CD4-positive, alpha-beta memory T cell (primary cell): Measurements from ENCODE around the gene GDF10. TPM values are rescaled to one million over a fixed set of nuclear protein-coding genes. Genes with fewer than 3 reads are reported as not detected.
A peak's percentile ranks its signal among the peaks of the same experiment; 100 is the strongest.

Source experiments
- CTCF ChIA-PET: fragments of 350-600 bp; sonication (Branson Sonifier 250); formaldehyde crosslinking; loops from one replicate; lab custom pipeline; 2021; ENCODE audit warnings: inconsistent platforms; ENCODE audit not compliant: partially characterized antibody; lab: Charles Lee
- POLR2A ChIA-PET: fragments of 350-600 bp; sonication (Branson Sonifier 250); formaldehyde crosslinking; loops from one replicate; lab custom pipeline; 2021; ENCODE audit not compliant: partially characterized antibody; lab: Charles Lee
- DNase-seq, 5 donors: peaks; one replicate each; pipeline versions ENCODE4 v3.0.0 to v3.0.0-alpha.2; 2020 to 2022; ENCODE audit warnings: mixed read lengths in 1 of 5
- H3K27ac ChIP-seq: one replicate; pipeline ENCODE4 v1.7.0; 2013; ENCODE audit warnings: low read depth, low read length
- H3K27me3 ChIP-seq: 2 replicates; pipeline ENCODE4 v1.7.0; 2013; ENCODE audit warnings: mild to moderate bottlenecking, low read length, moderate library complexity; ENCODE audit not compliant: insufficient read depth
- H3K36me3 ChIP-seq: 2 replicates; pipeline ENCODE4 v1.7.0; 2013; ENCODE audit warnings: mild to moderate bottlenecking, low read length, moderate library complexity; ENCODE audit not compliant: insufficient read depth
- H3K4me1 ChIP-seq: 2 replicates; pipeline ENCODE4 v1.7.0; 2013; ENCODE audit warnings: mild to moderate bottlenecking, low read length, moderate library complexity; ENCODE audit not compliant: insufficient read depth
- H3K4me3 ChIP-seq, 2 donors: one replicate each; pipeline ENCODE4 v1.7.0; 2013; ENCODE audit warnings: low read length in 2 of 2, mild to moderate bottlenecking in 1 of 2
- H3K9me3 ChIP-seq, 2 donors: one replicate each; pipeline ENCODE4 v1.7.0; 2013; ENCODE audit warnings: low read length in 2 of 2, control low read depth in 1 of 2; ENCODE audit not compliant: control insufficient read depth in 1 of 2
- H3K27ac Mint-ChIP-seq, 7 donors: one replicate each; pipeline ENCODE4 v1.8.0; 2020 to 2021; ENCODE audit warnings: mixed read lengths in 7 of 7, mild to moderate bottlenecking in 6 of 7, inconsistent platforms in 3 of 7, moderate library complexity in 3 of 7
- H3K27me3 Mint-ChIP-seq, 2 donors: one replicate each; pipeline ENCODE4 v1.8.0; 2020 to 2021; ENCODE audit warnings: mixed read lengths in 2 of 2
- H3K36me3 Mint-ChIP-seq, 2 donors: one replicate each; pipeline ENCODE4 v1.8.0; 2020 to 2021; ENCODE audit warnings: mixed read lengths in 2 of 2, inconsistent platforms in 1 of 2, mild to moderate bottlenecking in 1 of 2
- H3K4me1 Mint-ChIP-seq, 4 donors: one replicate each; pipeline ENCODE4 v1.8.0; 2020 to 2021; ENCODE audit warnings: mixed read lengths in 4 of 4, mild to moderate bottlenecking in 1 of 4
- H3K4me3 Mint-ChIP-seq, 8 donors: one replicate each; pipeline ENCODE4 v1.8.0; 2020 to 2021; ENCODE audit warnings: mixed read lengths in 8 of 8, mild to moderate bottlenecking in 7 of 8, moderate library complexity in 6 of 8, inconsistent platforms in 3 of 8
- H3K9me3 Mint-ChIP-seq, 8 donors: one replicate each; pipeline ENCODE4 v1.8.0; 2020 to 2021; ENCODE audit warnings: mixed read lengths in 8 of 8, mild to moderate bottlenecking in 5 of 8, inconsistent platforms in 3 of 8, moderate library complexity in 1 of 8
- intact Hi-C: fragments of 100-400 bp; cut with micrococcal nuclease; formaldehyde crosslinking; loops from one replicate; pipeline ENCODE4 v1.15.1; 2023
- polyA plus RNA-seq, 2 donors: library from polyadenylated mRNA; unstranded; fragments of 300-500 nt; fragmentation: Illumina TruSeq; gene quantifications; one replicate each; pipeline ENCODE4 v1.2.3, GENCODE V29; 2021
- total RNA-seq, 2 experiments: library from RNA; stranded (reverse); gene quantifications; one replicate each; pipeline ENCODE4 v1.2.3, GENCODE V29; 2021

Gene GDF10
- total and polyA plus RNA-seq, 4 experiments from 2014 or later: 0.19 to 1.3 (median 0.78) TPM

- Mint-ChIP-seq H3K4me3 (no peak overlapping the region), H3K27me3 (no peaks in the 10 kb centered on the region), H3K36me3 (no peaks in the 10 kb centered on the region), H3K27ac (peak overlapping the region in 1 of 7 donors; percentile 7), H3K4me1 (peaks cover 5 to 34% (median 24%) of the 10 kb centered on the region in 4 donors), H3K9me3 (peaks cover 0 to 11% (median 3%) of the 10 kb centered on the region in 8 donors)
- ChIA-PET CTCF (interaction anchor here (1.0 to 1.4 kb wide), 2 partner anchors 221 to 244 kb away, joined by 3 read pairs; no protein-coding TSS in a partner anchor), POLR2A (no interaction called here)
- Histone ChIP-seq H3K9me3 (no peaks in the 10 kb centered on the region), H3K4me3 (no peak overlapping the region), H3K4me1 (peaks cover 14% of the 10 kb centered on the region), H3K27me3 (no peaks in the 10 kb centered on the region), H3K36me3 (no peaks in the 10 kb centered on the region), H3K27ac (no peak overlapping the region)
- no peak for DNase-seq
- intact Hi-C loops: loop anchor here (1.0 kb wide), 1 partner anchor 222 kb away; no protein-coding TSS in a partner anchor
These were observed 30.7 kb upstream of the GDF10 start for GRCh38 chr10:47269294-47269693.

- Histone ChIP-seq H3K36me3 (no peaks in the 10 kb centered on the region), H3K4me3 (no peak overlapping the region), H3K9me3 (no peaks in the 10 kb centered on the region), H3K27me3 (no peaks in the 10 kb centered on the region), H3K27ac (no peak overlapping the region), H3K4me1 (peaks cover 26% of the 10 kb centered on the region)
- intact Hi-C loops: no loop called here
- POLR2A ChIA-PET: interaction anchor here (0.7 kb wide), 1 partner anchor 15 kb away, joined by 4 read pairs; no protein-coding TSS in a partner anchor
- no peak for DNase-seq
- Mint-ChIP-seq H3K9me3 (peaks cover 0 to 4% (median 2%) of the 10 kb centered on the region in 8 donors), H3K4me1 (peaks cover 11 to 33% (median 21%) of the 10 kb centered on the region in 4 donors), H3K36me3 (no peaks in the 10 kb centered on the region), H3K4me3 (no peak overlapping the region), H3K27me3 (no peaks in the 10 kb centered on the region), H3K27ac (peak overlapping the region in 1 of 7 donors; percentile 52)
- CTCF ChIA-PET: interaction anchor here (2.3 to 4.4 kb wide), 2 partner anchors 35 to 228 kb away, joined by 12 to 17 read pairs; no protein-coding TSS in a partner anchor
These were observed 23.9 kb upstream of the GDF10 start for GRCh38 chr10:47276071-47276470.

- no peaks in the 10 kb centered on the region for H3K36me3 Mint-ChIP-seq
- no peak overlapping the region for H3K27ac ChIP-seq
- no peak for DNase-seq
- ChIA-PET POLR2A (interaction anchor here (0.9 to 2.7 kb wide), 5 partner anchors 10 to 54 kb away, joined by 3 to 11 read pairs (median 8); no protein-coding TSS in a partner anchor), CTCF (interaction anchor here (1.5 to 4.4 kb wide), 3 partner anchors 34 to 229 kb away, joined by 4 to 17 read pairs (median 12); no protein-coding TSS in a partner anchor)
- peak overlapping the region in 5 of 8 donors; percentile 22 to 76 (median 61) for H3K4me3 Mint-ChIP-seq
- H3K27me3 Mint-ChIP-seq: no peaks in the 10 kb centered on the region
- H3K4me3 ChIP-seq: no peak overlapping the region
- peaks cover 11 to 33% (median 22%) of the 10 kb centered on the region in 4 donors for H3K4me1 Mint-ChIP-seq
- peak overlapping the region in 6 of 7 donors; percentile 7 to 86 (median 55) for H3K27ac Mint-ChIP-seq
- H3K36me3 ChIP-seq: no peaks in the 10 kb centered on the region
- H3K4me1 ChIP-seq: peaks cover 26% of the 10 kb centered on the region
- peaks cover 0 to 4% (median 2%) of the 10 kb centered on the region in 8 donors for H3K9me3 Mint-ChIP-seq
- H3K9me3 ChIP-seq: no peaks in the 10 kb centered on the region
- no peaks in the 10 kb centered on the region for H3K27me3 ChIP-seq
- intact Hi-C loops: loop anchor here (1.0 kb wide), 1 partner anchor 11 kb away; no protein-coding TSS in a partner anchor
These were observed 23.2 kb upstream of the GDF10 start for GRCh38 chr10:47276576-47277351.

GRCh38 chr10:47277352-47278151 lies 22.4 kb upstream of the GDF10 start:
- CTCF ChIA-PET: interaction anchor here (1.3 to 4.4 kb wide), 4 partner anchors 17 to 230 kb away, joined by 3 to 17 read pairs (median 8); no protein-coding TSS in a partner anchor
- POLR2A ChIA-PET: interaction anchor here (0.9 to 2.7 kb wide), 5 partner anchors 9 to 55 kb away, joined by 3 to 11 read pairs (median 8); no protein-coding TSS in a partner anchor
- Mint-ChIP-seq H3K27ac (peak overlapping the region in 6 of 7 donors; percentile 7 to 86 (median 46)), H3K27me3 (no peaks in the 10 kb centered on the region), H3K9me3 (peaks cover 0 to 3% (median 0%) of the 10 kb centered on the region in 8 donors), H3K36me3 (no peaks in the 10 kb centered on the region), H3K4me1 (peaks cover 11 to 33% (median 22%) of the 10 kb centered on the region in 4 donors), H3K4me3 (peak overlapping the region in 5 of 8 donors; percentile 22 to 76 (median 57))
- Histone ChIP-seq H3K4me3 (no peak overlapping the region), H3K27ac (no peak overlapping the region), H3K27me3 (no peaks in the 10 kb centered on the region), H3K9me3 (no peaks in the 10 kb centered on the region), H3K36me3 (no peaks in the 10 kb centered on the region), H3K4me1 (peaks cover 26% of the 10 kb centered on the region)
- intact Hi-C loops: loop anchor here (1.0 kb wide), 1 partner anchor 12 kb away; no protein-coding TSS in a partner anchor
- DNase-seq: peak in 4 of 5 donors; percentile 19 to 74 (median 34)

GRCh38 chr10:47278152-47278473 lies 21.9 kb upstream of the GDF10 start:
- POLR2A ChIA-PET: interaction anchor here (0.9 to 2.7 kb wide), 5 partner anchors 9 to 56 kb away, joined by 3 to 11 read pairs (median 8); no protein-coding TSS in a partner anchor
- peaks cover 26% of the 10 kb centered on the region for H3K4me1 ChIP-seq
- H3K36me3 Mint-ChIP-seq: no peaks in the 10 kb centered on the region
- H3K27ac Mint-ChIP-seq: no peak overlapping the region
- intact Hi-C loops: no loop called here
- no peaks in the 10 kb centered on the region for H3K27me3 ChIP-seq
- no peaks in the 10 kb centered on the region for H3K9me3 ChIP-seq
- peaks cover 0 to 2% (median 0%) of the 10 kb centered on the region in 8 donors for H3K9me3 Mint-ChIP-seq
- no peak overlapping the region for H3K4me3 Mint-ChIP-seq
- H3K4me1 Mint-ChIP-seq: peaks cover 11 to 33% (median 22%) of the 10 kb centered on the region in 4 donors
- CTCF ChIA-PET: interaction anchor here (1.3 to 4.4 kb wide), 4 partner anchors 18 to 231 kb away, joined by 3 to 17 read pairs (median 8); no protein-coding TSS in a partner anchor
- H3K4me3 ChIP-seq: no peak overlapping the region
- no peak overlapping the region for H3K27ac ChIP-seq
- no peaks in the 10 kb centered on the region for H3K36me3 ChIP-seq
- H3K27me3 Mint-ChIP-seq: no peaks in the 10 kb centered on the region
- DNase-seq: no peak

GRCh38 chr10:47278720-47279119 lies 21.3 kb upstream of the GDF10 start:
- no peaks in the 10 kb centered on the region for H3K36me3 Mint-ChIP-seq
- Histone ChIP-seq H3K4me3 (no peak overlapping the region), H3K36me3 (no peaks in the 10 kb centered on the region), H3K4me1 (peaks cover 26% of the 10 kb centered on the region), H3K9me3 (no peaks in the 10 kb centered on the region), H3K27me3 (no peaks in the 10 kb centered on the region), H3K27ac (no peak overlapping the region)
- intact Hi-C loops: no loop called here
- H3K4me3 Mint-ChIP-seq: peak overlapping the region in 2 of 8 donors; percentile 29 to 50
- H3K27me3 Mint-ChIP-seq: no peaks in the 10 kb centered on the region
- POLR2A ChIA-PET: interaction anchor here (2.5 to 2.7 kb wide), 2 partner anchors 8 to 32 kb away, joined by 8 to 9 read pairs; no protein-coding TSS in a partner anchor
- peak overlapping the region in 3 of 7 donors; percentile 17 to 42 (median 40) for H3K27ac Mint-ChIP-seq
- peaks cover 12 to 33% (median 22%) of the 10 kb centered on the region in 4 donors for H3K4me1 Mint-ChIP-seq
- CTCF ChIA-PET: interaction anchor here (1.3 to 4.4 kb wide), 3 partner anchors 18 to 231 kb away, joined by 3 to 17 read pairs (median 4); no protein-coding TSS in a partner anchor
- DNase-seq: no peak
- peaks cover 0 to 2% (median 0%) of the 10 kb centered on the region in 8 donors for H3K9me3 Mint-ChIP-seq
